T1000 (cell line): Measurements from ENCODE around the gene CD74.
A peak's percentile ranks its signal among the peaks of the same experiment; 100 is the strongest.

Experiments used
- DNase-seq: peaks from one replicate; lab custom pipeline; 2025; ENCODE audit warnings: mixed read lengths; lab: John Stamatoyannopoulos, UW

CD74 gene

GRCh38 chr5:150397146-150397781 lies 15.4 kb downstream of the CD74 start:
- no peak for DNase-seq

GRCh38 chr5:150396267-150396666 lies 16.4 kb downstream of the CD74 start:
- no peak for DNase-seq

GRCh38 chr5:150395688-150395975 lies 17.1 kb downstream of the CD74 start:
- no peak for DNase-seq

- DNase-seq = no peak
These were observed 17.6 kb downstream of the CD74 start for GRCh38 chr5:150394912-150395687.

GRCh38 chr5:150394131-150394530 lies 18.6 kb downstream of the CD74 start:
- DNase-seq = peak; percentile 59

GRCh38 chr5:150393096-150393645 lies 19.5 kb downstream of the CD74 start:
- no peak for DNase-seq

- DNase-seq = no peak
These were observed 20.0 kb downstream of the CD74 start for GRCh38 chr5:150392680-150393079.

GRCh38 chr5:150391986-150392385 lies 20.7 kb downstream of the CD74 start:
- DNase-seq = no peak

GRCh38 chr5:150391064-150391834 lies 21.5 kb downstream of the CD74 start:
- DNase-seq = no peak

GRCh38 chr5:150389531-150390266 lies 23.0 kb downstream of the CD74 start:
- no peak for DNase-seq

GRCh38 chr5:150386024-150386855 lies 26.5 kb downstream of the CD74 start:
- no peak for DNase-seq

- no peak for DNase-seq
These were observed 28.0 kb downstream of the CD74 start for GRCh38 chr5:150384701-150385100.

GRCh38 chr5:150377964-150378694 lies 34.6 kb downstream of the CD74 start:
- peak; percentile 24 for DNase-seq

- no peak for DNase-seq
These were observed 35.6 kb downstream of the CD74 start for GRCh38 chr5:150376799-150377771.

GRCh38 chr5:150374651-150375050 lies 38.1 kb downstream of the CD74 start:
- no peak for DNase-seq

- DNase-seq = no peak
These were observed 40.1 kb downstream of the CD74 start for GRCh38 chr5:150372639-150373038.

- DNase-seq = no peak
These were observed 44.2 kb downstream of the CD74 start for GRCh38 chr5:150368526-150368925.

- no peak for DNase-seq
These were observed 48.7 kb downstream of the CD74 start for GRCh38 chr5:150364004-150364403.

- DNase-seq = no peak
These were observed 49.5 kb downstream of the CD74 start for GRCh38 chr5:150363185-150363584.
